Measurements from ENCODE around the gene SLC35F1. TPM values are rescaled to one million over a fixed set of nuclear protein-coding genes. Genes with fewer than 3 reads are reported as not detected.

The SLC35F1 gene
- total and polyA plus RNA-seq, 3 experiments from 2014 or later: not detected

DNA sequence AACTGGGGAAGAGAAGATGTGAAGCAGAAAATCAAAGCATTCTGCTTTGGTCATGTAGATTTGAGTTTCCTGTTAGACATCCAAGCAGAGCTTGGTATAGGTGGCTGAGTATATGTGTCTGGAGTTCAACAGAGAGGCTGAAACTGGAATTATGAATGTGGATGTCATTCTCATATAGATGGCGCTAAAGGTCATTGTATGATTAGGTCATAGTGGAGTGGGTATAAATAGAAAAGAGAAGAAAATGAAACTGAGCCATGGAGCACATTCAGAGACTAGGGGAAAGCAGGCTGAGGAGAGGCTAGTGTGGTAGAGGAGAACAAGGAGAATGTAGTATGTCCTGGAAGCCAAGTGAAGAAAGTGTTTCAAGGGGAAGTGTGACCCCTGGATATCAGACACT, 345.4 kb downstream of the SLC35F1 start:
- H3K36me3 ChIP-seq (ENCODE audit: insufficient read depth, low read length): no peaks in the 10 kb centered on the region
- no peak for DNase-seq
- POLR2A ChIA-PET: no interaction called here
- Mint-ChIP-seq H3K36me3 (no peaks in the 10 kb centered on the region), H3K9me3 (peaks cover 0 to 1% (median 0%) of the 10 kb centered on the region in 5 donors), H3K4me1 (peaks cover 0 to 4% (median 1%) of the 10 kb centered on the region in 3 donors), H3K27me3 (peaks cover 1 to 4% of the 10 kb centered on the region in 2 donors), H3K4me3 (no peak overlapping the region), H3K27ac (no peak overlapping the region)
- H3K9me3 ChIP-seq (ENCODE audit: low read length): no peaks in the 10 kb centered on the region
- no peaks in the 10 kb centered on the region for H3K27me3 ChIP-seq (ENCODE audit: insufficient read depth, low read length, poor library complexity, severe bottlenecking)
- CTCF ChIA-PET: no interaction called here
- no peak overlapping the region for H3K27ac ChIP-seq (ENCODE audit: low read depth, low read length)
- H3K4me1 ChIP-seq (ENCODE audit: insufficient read depth, low read length): no peaks in the 10 kb centered on the region
- H3K4me3 ChIP-seq (ENCODE audit: low read length): no peak overlapping the region

DNA sequence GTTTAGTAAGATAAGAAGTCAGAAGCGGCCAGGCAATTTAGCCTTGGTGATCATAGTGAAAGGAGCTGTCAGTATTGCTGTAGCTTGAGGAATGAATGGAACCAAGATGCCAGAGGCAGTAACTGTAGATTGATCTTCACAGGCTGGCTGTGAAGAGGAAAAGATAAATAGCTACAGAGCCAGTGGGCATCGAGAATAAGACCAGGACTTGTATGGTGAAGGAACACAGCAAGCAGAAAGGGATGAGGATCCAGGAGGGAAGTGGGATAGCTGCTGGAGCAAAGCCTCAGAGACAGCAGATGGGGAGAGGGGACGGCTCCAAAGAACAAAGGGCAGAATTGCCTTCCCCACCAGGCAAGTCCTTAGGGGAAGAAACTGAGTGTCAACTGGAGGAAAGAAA, 346.7 kb downstream of the SLC35F1 start:
- H3K27ac ChIP-seq (ENCODE audit: low read depth, low read length): no peak overlapping the region
- H3K4me1 Mint-ChIP-seq: peaks cover 0 to 4% (median 1%) of the 10 kb centered on the region in 3 donors
- no peaks in the 10 kb centered on the region for H3K4me1 ChIP-seq (ENCODE audit: insufficient read depth, low read length)
- POLR2A ChIA-PET: no interaction called here
- H3K9me3 ChIP-seq (ENCODE audit: low read length): no peaks in the 10 kb centered on the region
- no peaks in the 10 kb centered on the region for H3K9me3 Mint-ChIP-seq
- H3K27ac Mint-ChIP-seq: no peak overlapping the region
- DNase-seq: no peak
- no peak overlapping the region for H3K4me3 ChIP-seq (ENCODE audit: low read length)
- peaks cover 0 to 1% of the 10 kb centered on the region in 2 donors for H3K27me3 Mint-ChIP-seq
- no peaks in the 10 kb centered on the region for H3K27me3 ChIP-seq (ENCODE audit: insufficient read depth, low read length, poor library complexity, severe bottlenecking)
- CTCF ChIA-PET: no interaction called here
- no peaks in the 10 kb centered on the region for H3K36me3 Mint-ChIP-seq
- H3K4me3 Mint-ChIP-seq: no peak overlapping the region
- no peaks in the 10 kb centered on the region for H3K36me3 ChIP-seq (ENCODE audit: insufficient read depth, low read length)

DNA sequence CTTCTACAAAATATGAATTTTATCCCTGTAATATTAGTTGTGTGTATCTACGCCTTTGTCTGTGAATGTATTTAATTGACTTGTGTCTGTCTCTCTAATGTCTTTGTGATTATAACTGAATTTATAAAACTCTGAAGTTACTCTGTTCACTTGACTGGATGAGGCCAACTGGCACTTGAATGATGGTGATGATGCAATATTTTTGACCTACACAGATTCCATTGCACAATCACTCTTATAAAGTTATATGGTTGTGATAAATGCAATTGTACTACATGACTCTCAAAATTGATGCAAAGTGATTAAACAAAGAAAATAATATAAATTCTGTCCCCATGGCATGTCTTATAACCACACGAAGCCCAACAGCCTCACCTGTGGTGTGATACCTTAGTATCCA, 353.8 kb downstream of the SLC35F1 start:
- no peak overlapping the region for H3K27ac ChIP-seq (ENCODE audit: low read depth, low read length)
- Mint-ChIP-seq H3K36me3 (peaks cover 0 to 4% (median 0%) of the 10 kb centered on the region in 3 donors), H3K27me3 (peaks cover 0 to 7% of the 10 kb centered on the region in 2 donors), H3K9me3 (peaks cover 0 to 5% (median 0%) of the 10 kb centered on the region in 5 donors), H3K27ac (no peak overlapping the region), H3K4me1 (no peaks in the 10 kb centered on the region), H3K4me3 (no peak overlapping the region)
- CTCF ChIA-PET: no interaction called here
- POLR2A ChIA-PET: no interaction called here
- no peaks in the 10 kb centered on the region for H3K36me3 ChIP-seq (ENCODE audit: insufficient read depth, low read length)
- H3K4me3 ChIP-seq (ENCODE audit: low read length): no peak overlapping the region
- no peak for DNase-seq
- no peaks in the 10 kb centered on the region for H3K4me1 ChIP-seq (ENCODE audit: insufficient read depth, low read length)
- H3K27me3 ChIP-seq (ENCODE audit: insufficient read depth, low read length, poor library complexity, severe bottlenecking): no peaks in the 10 kb centered on the region
- no peaks in the 10 kb centered on the region for H3K9me3 ChIP-seq (ENCODE audit: low read length)

DNA sequence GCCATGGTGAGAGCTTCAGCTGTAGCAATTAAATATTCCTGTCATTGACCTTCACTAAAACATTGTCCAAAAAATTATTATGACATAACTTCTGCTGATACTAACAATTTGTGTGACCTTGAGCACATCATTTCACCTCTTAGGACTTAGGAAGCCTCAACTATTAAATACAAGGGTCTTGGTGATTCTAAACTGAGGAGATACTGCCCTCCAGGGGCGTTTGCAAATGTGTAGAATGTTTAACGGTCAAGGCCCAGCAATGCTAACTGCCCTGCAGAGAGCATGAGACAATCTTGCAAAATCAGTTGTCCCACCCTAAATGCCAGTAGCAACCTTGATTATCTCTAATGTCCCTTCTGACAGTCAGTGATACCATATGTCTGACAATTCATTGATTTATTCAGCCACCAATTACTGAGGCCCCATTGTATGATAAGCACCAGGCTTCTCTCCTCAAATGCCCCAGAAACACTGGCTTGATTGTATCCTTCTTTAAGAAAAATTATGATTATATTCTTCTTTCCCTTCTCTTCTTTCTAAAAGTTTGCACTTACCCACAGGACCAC, 356.9 kb downstream of the SLC35F1 start:
- no peaks in the 10 kb centered on the region for H3K4me1 ChIP-seq (ENCODE audit: insufficient read depth, low read length)
- POLR2A ChIA-PET: no interaction called here
- H3K4me1 Mint-ChIP-seq: no peaks in the 10 kb centered on the region
- no peak overlapping the region for H3K27ac Mint-ChIP-seq
- peaks cover 0 to 5% (median 0%) of the 10 kb centered on the region in 5 donors for H3K9me3 Mint-ChIP-seq
- CTCF ChIA-PET: no interaction called here
- peaks cover 0 to 7% of the 10 kb centered on the region in 2 donors for H3K27me3 Mint-ChIP-seq
- no peak overlapping the region for H3K4me3 Mint-ChIP-seq
- no peak for DNase-seq
- no peak overlapping the region for H3K27ac ChIP-seq (ENCODE audit: low read depth, low read length)
- H3K4me3 ChIP-seq (ENCODE audit: low read length): no peak overlapping the region
- no peaks in the 10 kb centered on the region for H3K9me3 ChIP-seq (ENCODE audit: low read length)
- H3K36me3 ChIP-seq (ENCODE audit: insufficient read depth, low read length): no peaks in the 10 kb centered on the region
- no peaks in the 10 kb centered on the region for H3K27me3 ChIP-seq (ENCODE audit: insufficient read depth, low read length, poor library complexity, severe bottlenecking)
- H3K36me3 Mint-ChIP-seq: peaks cover 0 to 4% (median 0%) of the 10 kb centered on the region in 3 donors

DNA sequence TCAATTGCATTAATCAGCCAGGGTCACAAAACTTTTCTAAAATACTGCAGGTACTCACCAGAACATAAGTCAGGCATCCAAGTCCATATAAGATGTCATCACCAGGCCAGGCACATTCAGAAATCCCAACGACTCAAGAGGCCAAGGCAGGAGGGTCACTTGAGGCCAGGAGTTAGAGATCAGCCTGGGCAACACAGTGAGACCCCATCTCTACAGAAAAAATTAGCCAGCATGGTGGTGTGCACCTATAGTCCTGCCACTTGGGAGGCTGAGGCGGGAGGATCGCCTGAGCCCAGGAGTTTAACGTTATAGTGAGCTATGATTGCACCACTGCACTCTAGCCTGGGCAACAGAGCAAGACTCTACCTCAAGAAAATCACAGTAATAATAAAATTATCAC, 362.6 kb downstream of the SLC35F1 start:
- POLR2A ChIA-PET: no interaction called here
- Histone ChIP-seq H3K27ac (ENCODE audit: low read depth, low read length) (no peak overlapping the region), H3K36me3 (ENCODE audit: insufficient read depth, low read length) (no peaks in the 10 kb centered on the region), H3K27me3 (ENCODE audit: insufficient read depth, low read length, poor library complexity, severe bottlenecking) (no peaks in the 10 kb centered on the region), H3K9me3 (ENCODE audit: low read length) (no peaks in the 10 kb centered on the region), H3K4me3 (ENCODE audit: low read length) (no peak overlapping the region), H3K4me1 (ENCODE audit: insufficient read depth, low read length) (no peaks in the 10 kb centered on the region)
- H3K27ac Mint-ChIP-seq: peak overlapping the region in 1 of 8 donors; percentile 58
- peaks cover 3 to 19% of the 10 kb centered on the region in 2 donors for H3K27me3 Mint-ChIP-seq
- CTCF ChIA-PET: no interaction called here
- H3K36me3 Mint-ChIP-seq: peaks cover 0 to 4% (median 0%) of the 10 kb centered on the region in 3 donors
- no peak overlapping the region for H3K4me3 Mint-ChIP-seq
- no peaks in the 10 kb centered on the region for H3K4me1 Mint-ChIP-seq
- no peak for DNase-seq
- peaks cover 0 to 5% (median 0%) of the 10 kb centered on the region in 5 donors for H3K9me3 Mint-ChIP-seq

DNA sequence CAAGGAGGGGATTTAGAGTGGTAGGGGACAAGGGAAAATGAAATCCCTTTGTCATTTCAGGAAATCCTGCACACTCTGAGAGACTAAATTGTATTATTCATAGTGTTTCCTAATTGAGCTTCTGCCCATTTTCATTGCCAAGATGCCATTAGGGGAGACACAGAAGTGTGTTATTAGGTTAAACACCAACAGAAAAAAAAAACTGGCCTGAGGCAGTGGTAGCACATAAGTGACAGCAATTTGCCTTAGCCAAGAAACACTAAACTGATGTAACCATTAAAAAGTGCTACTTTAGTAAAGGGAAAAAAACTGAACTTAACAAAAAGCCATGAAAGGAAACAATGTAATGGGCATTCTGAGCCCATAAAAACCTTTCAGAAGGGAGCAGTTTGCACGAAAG, 370.6 kb downstream of the SLC35F1 start:
- Histone ChIP-seq H3K36me3 (ENCODE audit: insufficient read depth, low read length) (no peaks in the 10 kb centered on the region), H3K27ac (ENCODE audit: low read depth, low read length) (no peak overlapping the region), H3K4me3 (ENCODE audit: low read length) (no peak overlapping the region), H3K27me3 (ENCODE audit: insufficient read depth, low read length, poor library complexity, severe bottlenecking) (no peaks in the 10 kb centered on the region), H3K9me3 (ENCODE audit: low read length) (no peaks in the 10 kb centered on the region), H3K4me1 (ENCODE audit: insufficient read depth, low read length) (no peaks in the 10 kb centered on the region)
- Mint-ChIP-seq H3K27me3 (peaks cover 14 to 34% of the 10 kb centered on the region in 2 donors), H3K27ac (no peak overlapping the region), H3K4me1 (no peaks in the 10 kb centered on the region), H3K9me3 (no peaks in the 10 kb centered on the region), H3K4me3 (no peak overlapping the region), H3K36me3 (no peaks in the 10 kb centered on the region)
- ChIA-PET POLR2A (no interaction called here), CTCF (interaction anchor here (1.0 kb wide), 1 partner anchor 9 kb away, joined by 3 read pairs; no protein-coding TSS in a partner anchor)
- no peak for DNase-seq

DNA sequence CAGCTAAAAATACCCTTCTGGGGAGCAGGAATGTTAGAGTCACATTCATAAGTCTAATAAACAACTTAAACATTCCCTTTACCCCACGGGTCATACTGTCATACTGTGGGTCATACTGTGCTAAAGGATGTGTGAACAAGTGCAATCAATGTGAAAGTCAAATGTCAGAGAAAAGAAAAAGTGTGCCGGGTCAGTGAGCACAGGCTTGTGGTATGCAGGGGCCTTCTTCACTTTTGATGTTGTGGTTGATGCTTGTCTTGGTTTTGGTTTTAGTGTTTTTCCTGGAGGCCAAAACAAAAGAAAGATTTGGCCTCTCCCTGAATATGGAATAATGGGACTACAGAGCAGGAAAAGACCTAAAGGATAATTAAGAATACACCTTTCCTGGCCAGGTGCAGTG, 373.1 kb downstream of the SLC35F1 start:
- CTCF ChIA-PET: no interaction called here

DNA sequence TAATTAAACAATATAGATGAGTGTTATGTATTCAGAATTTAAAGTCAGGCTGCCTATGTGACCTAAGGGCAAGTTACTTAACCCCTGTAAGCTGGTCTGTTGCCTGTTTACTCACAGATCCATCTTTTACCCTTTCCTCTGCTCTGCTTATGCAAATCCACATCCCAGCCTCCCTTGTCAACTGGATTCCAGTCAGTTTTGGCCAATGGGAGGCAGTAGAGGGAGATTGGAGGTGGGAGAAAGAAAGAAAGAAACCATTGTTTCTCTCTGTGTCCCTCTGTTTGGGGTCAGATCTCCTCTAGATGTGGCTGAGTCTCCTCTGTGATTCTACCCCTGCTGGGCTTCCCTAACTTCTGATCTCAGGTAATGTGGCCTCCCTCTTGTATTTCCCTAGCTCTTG, 374.2 kb downstream of the SLC35F1 start:
- Mint-ChIP-seq H3K27me3 (peaks cover 20 to 25% of the 10 kb centered on the region in 2 donors), H3K9me3 (no peaks in the 10 kb centered on the region), H3K4me3 (no peak overlapping the region), H3K27ac (no peak overlapping the region), H3K4me1 (peaks cover 0 to 2% (median 0%) of the 10 kb centered on the region in 3 donors), H3K36me3 (no peaks in the 10 kb centered on the region)
- DNase-seq: no peak
- no peak overlapping the region for H3K4me3 ChIP-seq (ENCODE audit: low read length)
- H3K36me3 ChIP-seq (ENCODE audit: insufficient read depth, low read length): no peaks in the 10 kb centered on the region
- ChIA-PET CTCF (no interaction called here), POLR2A (no interaction called here)
- no peaks in the 10 kb centered on the region for H3K4me1 ChIP-seq (ENCODE audit: insufficient read depth, low read length)
- H3K27me3 ChIP-seq (ENCODE audit: insufficient read depth, low read length, poor library complexity, severe bottlenecking): no peaks in the 10 kb centered on the region
- H3K27ac ChIP-seq (ENCODE audit: low read depth, low read length): no peak overlapping the region
- H3K9me3 ChIP-seq (ENCODE audit: low read length): no peaks in the 10 kb centered on the region

More for the DNA sequence above, 373.1 kb downstream of the SLC35F1 start:
- Histone ChIP-seq H3K36me3 (ENCODE audit: insufficient read depth, low read length) (no peaks in the 10 kb centered on the region), H3K27ac (ENCODE audit: low read depth, low read length) (no peak overlapping the region), H3K4me1 (ENCODE audit: insufficient read depth, low read length) (no peaks in the 10 kb centered on the region), H3K27me3 (ENCODE audit: insufficient read depth, low read length, poor library complexity, severe bottlenecking) (no peaks in the 10 kb centered on the region), H3K9me3 (ENCODE audit: low read length) (no peaks in the 10 kb centered on the region), H3K4me3 (ENCODE audit: low read length) (no peak overlapping the region)
- Mint-ChIP-seq H3K9me3 (no peaks in the 10 kb centered on the region), H3K27ac (no peak overlapping the region), H3K36me3 (no peaks in the 10 kb centered on the region), H3K4me1 (peaks cover 0 to 2% (median 0%) of the 10 kb centered on the region in 3 donors), H3K27me3 (peaks cover 19 to 31% of the 10 kb centered on the region in 2 donors), H3K4me3 (no peak overlapping the region)
- DNase-seq: no peak
- POLR2A ChIA-PET: no interaction called here

All from CD8-positive, alpha-beta memory T cell (primary cell).